Vagina (tissue), 2 donors: ENCODE measurements around the gene NEK7. TPM values are rescaled to one million over a fixed set of nuclear protein-coding genes. Genes with fewer than 3 reads are reported as not detected.

Experiments used
- DNase-seq, 2 donors: peaks; one replicate each; pipeline ENCODE4 v3.0.0-alpha.2; 2017; ENCODE audit errors: extremely low spot score in 2 of 2
- H3K27ac ChIP-seq: fragments of 200-600 bp; sonication (generic); one replicate; pipeline ENCODE4 v1.5.1; 2019
- H3K27me3 ChIP-seq: fragments of 200-600 bp; sonication (generic); one replicate; pipeline ENCODE4 v1.5.1; 2019
- H3K36me3 ChIP-seq, 2 donors: fragments of 200-600 bp; sonication (generic); one replicate each; pipeline ENCODE4 v1.5.1; 2017 to 2019
- H3K4me1 ChIP-seq: fragments of 200-600 bp; sonication (generic); one replicate; pipeline ENCODE4 v1.5.1; 2019
- H3K4me3 ChIP-seq, 2 donors: fragments of 200-600 bp; sonication (generic); 1 replicate in 1 of 2; 2 replicates in 1 of 2; pipeline ENCODE4 v1.5.1; 2016 to 2019
- H3K9me3 ChIP-seq: fragments of 200-600 bp; sonication (generic); one replicate; pipeline ENCODE4 v1.5.1; 2019
- CTCF ChIP-seq, 3 experiments: fragments of 450-650 bp in 2 of 3; fragments of 200-600 bp in 1 of 3; sonication (generic) in 1 of 3; IDR thresholded peaks; one replicate each; pipeline ENCODE4 v1.5.1; 2017 to 2019; ENCODE audit warnings: antibody characterized with exemption in 3 of 3, mild to moderate bottlenecking in 2 of 3, moderate library complexity in 2 of 3
- POLR2A ChIP-seq, 2 donors: fragments of 450-650 bp; IDR thresholded peaks; one replicate each; pipeline ENCODE4 v1.6.1; 2017; ENCODE audit warnings: antibody characterized with exemption in 2 of 2, mild to moderate bottlenecking in 2 of 2, moderate library complexity in 2 of 2
- POLR2AphosphoS5 ChIP-seq, 2 donors: sonication (generic); formaldehyde crosslinking; IDR thresholded peaks; one replicate each; pipeline ENCODE4 v1.9.0; 2017; ENCODE audit warnings: antibody characterized with exemption in 2 of 2, mild to moderate bottlenecking in 2 of 2, low read depth in 1 of 2; ENCODE audit not compliant: insufficient read depth in 1 of 2
- intact Hi-C: fragments of 100-400 bp; cut with DNase I; formaldehyde crosslinking; loops from one replicate; pipeline ENCODE4 v1.15.1; 2023
- total RNA-seq: library from RNA; depleted of rRNA; stranded (reverse); fragments of >200 nt; gene quantifications from one replicate; pipeline ENCODE4 v1.2.3, GENCODE V29; 2016

The NEK7 gene
- total RNA-seq, 1 donor from 2014 or later, result 99.4 TPM

GRCh38 chr1:198206292-198206691 is 49.5 kb downstream of the NEK7 start:
- Histone ChIP-seq H3K27ac (no peak overlapping the region), H3K9me3 (no peaks in the 10 kb centered on the region), H3K4me1 (peaks cover 33% of the 10 kb centered on the region), H3K36me3 (no peaks in the 10 kb centered on the region), H3K4me3 (no peak overlapping the region), H3K27me3 (no peaks in the 10 kb centered on the region)
- DNase-seq, result no peak
- intact Hi-C loops, result loop anchor here (5.0 kb wide), 1 partner anchor 509 kb away; no protein-coding TSS in a partner anchor
- TF ChIP-seq CTCF (IDR thresholded peaks at IDR 0.05) (no peak), POLR2AphosphoS5 (IDR thresholded peaks at IDR 0.05; ENCODE audit: insufficient read depth in 1 of 2, low read depth in 1 of 2) (no peak), POLR2A (IDR thresholded peaks at IDR 0.05) (no peak)

GRCh38 chr1:198211696-198212095 is 54.9 kb downstream of the NEK7 start:
- Histone ChIP-seq H3K4me3 (no peak overlapping the region), H3K4me1 (no peaks in the 10 kb centered on the region), H3K27ac (no peak overlapping the region), H3K27me3 (no peaks in the 10 kb centered on the region), H3K9me3 (peaks cover 7% of the 10 kb centered on the region), H3K36me3 (peaks cover 0 to 9% of the 10 kb centered on the region in 2 donors)
- DNase-seq, result no peak
- TF ChIP-seq POLR2A (IDR thresholded peaks at IDR 0.05) (no peak), CTCF (IDR thresholded peaks at IDR 0.05) (no peak), POLR2AphosphoS5 (IDR thresholded peaks at IDR 0.05; ENCODE audit: insufficient read depth in 1 of 2, low read depth in 1 of 2) (no peak)
- intact Hi-C loops, result no loop called here

GRCh38 chr1:198212126-198212525 is 55.3 kb downstream of the NEK7 start:
- H3K4me3 ChIP-seq, result no peak overlapping the region
- DNase-seq, result no peak
- intact Hi-C loops, result no loop called here

GRCh38 chr1:198212675-198213074 is 55.9 kb downstream of the NEK7 start:
- no peaks in the 10 kb centered on the region for H3K4me1 ChIP-seq
- intact Hi-C loops, result no loop called here
- H3K9me3 ChIP-seq, result peaks cover 7% of the 10 kb centered on the region
- no peak overlapping the region for H3K27ac ChIP-seq
- no peaks in the 10 kb centered on the region for H3K27me3 ChIP-seq
- peaks cover 0 to 9% of the 10 kb centered on the region in 2 donors for H3K36me3 ChIP-seq
- H3K4me3 ChIP-seq, result no peak overlapping the region
- TF ChIP-seq CTCF (IDR thresholded peaks at IDR 0.05) (no peak), POLR2AphosphoS5 (IDR thresholded peaks at IDR 0.05; ENCODE audit: insufficient read depth in 1 of 2, low read depth in 1 of 2) (no peak), POLR2A (IDR thresholded peaks at IDR 0.05) (no peak)
- no peak for DNase-seq

More at GRCh38 chr1:198212126-198212525, 55.3 kb downstream of the NEK7 start:
- Histone ChIP-seq H3K27ac (no peak overlapping the region), H3K4me1 (no peaks in the 10 kb centered on the region), H3K9me3 (peaks cover 7% of the 10 kb centered on the region), H3K27me3 (no peaks in the 10 kb centered on the region), H3K36me3 (peaks cover 0 to 9% of the 10 kb centered on the region in 2 donors)
- TF ChIP-seq POLR2A (IDR thresholded peaks at IDR 0.05), result no peak
- TF ChIP-seq POLR2AphosphoS5 (IDR thresholded peaks at IDR 0.05; ENCODE audit: insufficient read depth in 1 of 2, low read depth in 1 of 2), result no peak
- no peak for TF ChIP-seq CTCF (IDR thresholded peaks at IDR 0.05)

GRCh38 chr1:198214924-198215323 is 58.1 kb downstream of the NEK7 start:
- no peak for DNase-seq
- Histone ChIP-seq H3K27ac (no peak overlapping the region), H3K27me3 (no peaks in the 10 kb centered on the region), H3K4me3 (no peak overlapping the region), H3K36me3 (peaks cover 0 to 9% of the 10 kb centered on the region in 2 donors), H3K4me1 (peaks cover 2% of the 10 kb centered on the region), H3K9me3 (peaks cover 7% of the 10 kb centered on the region)
- intact Hi-C loops, result no loop called here
- TF ChIP-seq POLR2AphosphoS5 (IDR thresholded peaks at IDR 0.05; ENCODE audit: insufficient read depth in 1 of 2, low read depth in 1 of 2) (no peak), POLR2A (IDR thresholded peaks at IDR 0.05) (no peak), CTCF (IDR thresholded peaks at IDR 0.05) (no peak)
